ENCODE results near the gene RBMS3.

DNA sequence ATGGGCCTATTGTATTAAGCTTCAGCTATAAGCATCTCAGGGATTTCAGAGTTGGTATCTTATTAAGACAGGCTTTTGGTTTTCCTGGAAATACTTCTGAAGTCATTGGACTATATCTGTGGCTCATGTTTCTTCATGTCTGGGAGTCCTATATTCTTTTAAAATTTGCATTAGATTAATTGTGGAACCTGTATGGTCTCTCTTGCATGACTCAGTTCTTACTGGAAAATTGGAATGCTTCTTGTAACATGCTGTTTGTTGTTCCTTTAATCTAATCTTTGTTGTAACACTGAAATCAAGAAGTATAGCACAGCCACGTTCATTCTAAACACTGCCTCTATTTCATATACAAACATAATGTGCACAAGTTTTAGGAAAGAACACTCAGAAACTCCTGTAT is 208.1 kb downstream of the RBMS3 start:
- TF ChIP-seq, protein P1, sequence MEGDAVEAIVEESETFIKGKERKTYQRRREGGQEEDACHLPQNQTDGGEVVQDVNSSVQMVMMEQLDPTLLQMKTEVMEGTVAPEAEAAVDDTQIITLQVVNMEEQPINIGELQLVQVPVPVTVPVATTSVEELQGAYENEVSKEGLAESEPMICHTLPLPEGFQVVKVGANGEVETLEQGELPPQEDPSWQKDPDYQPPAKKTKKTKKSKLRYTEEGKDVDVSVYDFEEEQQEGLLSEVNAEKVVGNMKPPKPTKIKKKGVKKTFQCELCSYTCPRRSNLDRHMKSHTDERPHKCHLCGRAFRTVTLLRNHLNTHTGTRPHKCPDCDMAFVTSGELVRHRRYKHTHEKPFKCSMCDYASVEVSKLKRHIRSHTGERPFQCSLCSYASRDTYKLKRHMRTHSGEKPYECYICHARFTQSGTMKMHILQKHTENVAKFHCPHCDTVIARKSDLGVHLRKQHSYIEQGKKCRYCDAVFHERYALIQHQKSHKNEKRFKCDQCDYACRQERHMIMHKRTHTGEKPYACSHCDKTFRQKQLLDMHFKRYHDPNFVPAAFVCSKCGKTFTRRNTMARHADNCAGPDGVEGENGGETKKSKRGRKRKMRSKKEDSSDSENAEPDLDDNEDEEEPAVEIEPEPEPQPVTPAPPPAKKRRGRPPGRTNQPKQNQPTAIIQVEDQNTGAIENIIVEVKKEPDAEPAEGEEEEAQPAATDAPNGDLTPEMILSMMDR (IDR thresholded peaks at IDR 0.05) = no peak
- TF ChIP-seq POLR2A (IDR thresholded peaks at IDR 0.05) = no peak
